Endodermal cell (in vitro differentiated cells): ENCODE data around the gene FXR2. TPM values are rescaled to one million over a fixed set of nuclear protein-coding genes. Genes with fewer than 3 reads are reported as not detected.

Experiments
- DNase-seq: peaks from one replicate; pipeline ENCODE4 v3.0.0-alpha.2; 2017
- H3K27ac ChIP-seq: 2 replicates; pipeline ENCODE4 v1.5.1; 2013; ENCODE audit warnings: mild to moderate bottlenecking, low read depth, low read length, moderate library complexity
- H3K27me3 ChIP-seq: 2 replicates; pipeline ENCODE4 v1.6.1; 2013; ENCODE audit warnings: mild to moderate bottlenecking, low read length, moderate library complexity; ENCODE audit not compliant: insufficient read depth, control insufficient read depth, poor library complexity, severe bottlenecking
- H3K36me3 ChIP-seq: 2 replicates; pipeline ENCODE4 v1.7.0; 2013; ENCODE audit warnings: mild to moderate bottlenecking, low read length, moderate library complexity; ENCODE audit not compliant: control insufficient read depth, insufficient read depth
- H3K4me1 ChIP-seq: one replicate; pipeline ENCODE4 v1.7.0; 2013; ENCODE audit warnings: low read length; ENCODE audit not compliant: control insufficient read depth, insufficient read depth
- H3K4me3 ChIP-seq: 2 replicates; pipeline ENCODE4 v1.5.1; 2013; ENCODE audit warnings: mild to moderate bottlenecking, low read length, moderate library complexity
- H3K9ac ChIP-seq: 2 replicates; pipeline ENCODE4 v1.6.1; 2013; ENCODE audit warnings: mild to moderate bottlenecking, low read length, moderate library complexity; ENCODE audit not compliant: poor library complexity, severe bottlenecking; ENCODE audit errors: extremely low read depth
- H3K9me3 ChIP-seq: 2 replicates; pipeline ENCODE4 v1.6.1; 2013; ENCODE audit warnings: mild to moderate bottlenecking, low read length, moderate library complexity; ENCODE audit not compliant: control insufficient read depth
- H3K27ac Mint-ChIP-seq: 2 replicates; pipeline ENCODE4 v1.8.0; 2020; ENCODE audit warnings: mixed read lengths
- H3K27me3 Mint-ChIP-seq: 2 replicates; pipeline ENCODE4 v1.8.0; 2021; ENCODE audit warnings: mild to moderate bottlenecking, mixed read lengths; ENCODE audit not compliant: insufficient read depth
- H3K36me3 Mint-ChIP-seq: 2 replicates; pipeline ENCODE4 v1.8.0; 2020; ENCODE audit warnings: low read depth, mixed read lengths
- H3K4me1 Mint-ChIP-seq: 2 replicates; pipeline ENCODE4 v1.8.0; 2020; ENCODE audit warnings: mixed read lengths
- H3K4me3 Mint-ChIP-seq: 2 replicates; pipeline ENCODE4 v1.8.0; 2020; ENCODE audit warnings: mild to moderate bottlenecking, moderate library complexity, mixed read lengths
- H3K9me3 Mint-ChIP-seq: 2 replicates; pipeline ENCODE4 v1.8.0; 2020; ENCODE audit warnings: mild to moderate bottlenecking, mixed read lengths
- WGBS, 2 experiments: methylation state at CpG; one replicate each; pipeline versions ENCODE4 v1.1.5 to v1.1.7; 2013; ENCODE audit warnings: missing lambda C conversion rate in 2 of 2, mixed read lengths in 1 of 2; ENCODE audit not compliant: insufficient coverage in 1 of 2, insufficient read length in 1 of 2; 5-methylcytosine and 5-hydroxymethylcytosine counted together
- total RNA-seq, 2 donors: library from RNA; stranded (reverse); fragmentation: NEBNext Ultra II Directional in 1 of 2; extraction: Animal tissue kit (Norgen Biotek cat#: 25700) in 1 of 2; gene quantifications; 2 replicates in 1 of 2; 3 replicates in 1 of 2; pipeline ENCODE4 v1.2.1, GENCODE V29; 2021
- TF ChIP-seq, protein P1 (sequence below): fragments of 200-600 bp; sonication (generic); conservative IDR thresholded peaks from 2 replicates; pipeline ENCODE4 v1.5.0; 2021; ENCODE audit warnings: antibody characterized with exemption, mild to moderate bottlenecking

FXR2 gene
- total RNA-seq, 2 donors from 2014 or later: 52.1 to 53.9 TPM

GRCh38 chr17:7590743-7591142, 24.0 kb downstream of the FXR2 start:
- H3K9me3 Mint-ChIP-seq: no peaks in the 10 kb centered on the region
- no peak overlapping the region for H3K4me3 ChIP-seq
- peak; percentile 93 for DNase-seq

DNA sequence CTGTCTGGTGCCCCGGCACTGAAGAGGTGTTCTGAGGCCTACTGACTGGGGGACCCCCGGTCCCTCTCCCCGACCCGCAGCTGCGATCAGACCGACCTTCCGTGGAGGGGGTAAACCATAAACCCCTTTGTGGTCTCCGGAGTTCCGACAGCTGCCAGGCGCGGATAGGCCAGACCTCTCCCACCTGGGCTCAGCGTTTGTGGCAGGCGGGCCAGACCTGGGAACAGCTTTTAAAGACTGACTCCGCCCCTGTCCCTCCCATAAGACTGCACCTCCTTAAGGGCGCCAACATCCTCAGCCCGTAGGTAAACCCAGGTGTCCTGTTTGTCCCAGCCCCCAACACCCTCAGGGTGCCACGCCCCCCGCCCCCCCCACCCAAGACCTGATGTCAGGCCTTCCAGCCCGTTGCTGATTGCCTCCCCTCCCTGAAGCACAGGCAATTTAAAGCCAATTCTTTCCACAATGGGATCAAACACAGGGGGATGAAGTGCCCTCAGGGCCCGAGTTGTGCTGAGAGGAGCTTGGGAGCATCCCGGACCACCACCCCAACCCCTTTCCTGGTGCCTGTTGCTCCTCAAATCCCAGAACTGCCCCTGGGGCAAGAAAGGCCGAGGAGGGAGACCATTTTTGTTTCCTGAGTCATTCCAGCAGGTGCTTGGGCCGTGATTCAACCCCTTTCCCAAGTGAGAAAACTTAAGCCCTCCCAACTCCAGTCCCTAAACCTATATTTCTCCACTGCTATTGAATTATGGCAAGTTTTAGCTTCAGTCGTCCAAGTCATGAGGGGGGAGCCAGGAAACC, 24.6 kb downstream of the FXR2 start, which contains the start of gene SOX15:
TSS of gene SOX15 (minus strand) at position 204 of the 801 bp plus-strand sequence. CDS start 418 bp downstream, outside the sequence.
- Mint-ChIP-seq H3K4me1 (peaks cover 19% of the 10 kb centered on the region), H3K27ac (peak within 1 kb of the TSS; percentile 90), H3K9me3 (no peaks in the 10 kb centered on the region), H3K4me3 (peak within 1 kb of the TSS; percentile 53), H3K36me3 (peaks cover 49% of the 10 kb centered on the region), H3K27me3 (no peaks in the 10 kb centered on the region)
- no peaks in the 10 kb centered on the region for H3K9me3 ChIP-seq
- peak within 1 kb of the TSS; percentile 45 for H3K4me3 ChIP-seq
- TF ChIP-seq, protein P1, sequence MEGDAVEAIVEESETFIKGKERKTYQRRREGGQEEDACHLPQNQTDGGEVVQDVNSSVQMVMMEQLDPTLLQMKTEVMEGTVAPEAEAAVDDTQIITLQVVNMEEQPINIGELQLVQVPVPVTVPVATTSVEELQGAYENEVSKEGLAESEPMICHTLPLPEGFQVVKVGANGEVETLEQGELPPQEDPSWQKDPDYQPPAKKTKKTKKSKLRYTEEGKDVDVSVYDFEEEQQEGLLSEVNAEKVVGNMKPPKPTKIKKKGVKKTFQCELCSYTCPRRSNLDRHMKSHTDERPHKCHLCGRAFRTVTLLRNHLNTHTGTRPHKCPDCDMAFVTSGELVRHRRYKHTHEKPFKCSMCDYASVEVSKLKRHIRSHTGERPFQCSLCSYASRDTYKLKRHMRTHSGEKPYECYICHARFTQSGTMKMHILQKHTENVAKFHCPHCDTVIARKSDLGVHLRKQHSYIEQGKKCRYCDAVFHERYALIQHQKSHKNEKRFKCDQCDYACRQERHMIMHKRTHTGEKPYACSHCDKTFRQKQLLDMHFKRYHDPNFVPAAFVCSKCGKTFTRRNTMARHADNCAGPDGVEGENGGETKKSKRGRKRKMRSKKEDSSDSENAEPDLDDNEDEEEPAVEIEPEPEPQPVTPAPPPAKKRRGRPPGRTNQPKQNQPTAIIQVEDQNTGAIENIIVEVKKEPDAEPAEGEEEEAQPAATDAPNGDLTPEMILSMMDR: no peak
- peak within 1 kb of the TSS; percentile 70 for H3K27ac ChIP-seq
- peak within 1 kb of the TSS; percentile 44 for H3K9ac ChIP-seq
- H3K36me3 ChIP-seq: peaks cover 79% of the 10 kb centered on the region
- 69 to 73% methylated on average over 18 to 24 of the region's 24 CpGs for WGBS, 2 experiments
- peaks cover 12% of the 10 kb centered on the region for H3K4me1 ChIP-seq
- peak; percentile 91 for DNase-seq
- H3K27me3 ChIP-seq: no peaks in the 10 kb centered on the region

More at GRCh38 chr17:7590743-7591142, 24.0 kb downstream of the FXR2 start:
- Histone ChIP-seq H3K9ac (peak overlapping the region; percentile 44), H3K9me3 (no peaks in the 10 kb centered on the region), H3K27ac (peak overlapping the region; percentile 70), H3K27me3 (no peaks in the 10 kb centered on the region), H3K4me1 (peaks cover 12% of the 10 kb centered on the region), H3K36me3 (peaks cover 83% of the 10 kb centered on the region)
- TF ChIP-seq, protein P1: no peak
- Mint-ChIP-seq H3K4me3 (no peak overlapping the region), H3K27ac (peak overlapping the region; percentile 90), H3K27me3 (no peaks in the 10 kb centered on the region), H3K36me3 (peaks cover 54% of the 10 kb centered on the region), H3K4me1 (peaks cover 19% of the 10 kb centered on the region)
- WGBS, 2 experiments: 63 to 68% methylated on average over 4 of the region's 4 CpGs

GRCh38 chr17:7589204-7589868, 25.4 kb downstream of the FXR2 start:
- H3K27ac ChIP-seq: no peak overlapping the region
- TF ChIP-seq, protein P1: peak; percentile 95
- Mint-ChIP-seq H3K27ac (peak overlapping the region; percentile 80), H3K9me3 (no peaks in the 10 kb centered on the region), H3K4me3 (peak overlapping the region; percentile 53), H3K36me3 (peaks cover 48% of the 10 kb centered on the region), H3K27me3 (no peaks in the 10 kb centered on the region), H3K4me1 (peaks cover 23% of the 10 kb centered on the region)
- H3K4me3 ChIP-seq: peak overlapping the region; percentile 45
- H3K27me3 ChIP-seq: no peaks in the 10 kb centered on the region
- H3K36me3 ChIP-seq: peaks cover 72% of the 10 kb centered on the region
- peak overlapping the region; percentile 3 for H3K9ac ChIP-seq
- no peaks in the 10 kb centered on the region for H3K9me3 ChIP-seq
- peak; percentile 97 for DNase-seq
- H3K4me1 ChIP-seq: peaks cover 12% of the 10 kb centered on the region
- WGBS, 2 experiments: 49 to 68% methylated on average over 32 to 56 of the region's 56 CpGs
